NCI-H446 (cell line): ENCODE measurements around the gene HOXA5.

ENCODE experiments used
- DNase-seq, 2 experiments: peaks; one replicate each; lab custom pipeline; 2025; lab: John Stamatoyannopoulos, UW

HOXA5 gene

GRCh38 chr7:27171637-27172314 lies 28.3 kb upstream of the HOXA5 start:
- peak in 1 of 2 experiments; percentile 28 for DNase-seq

- no peak for DNase-seq
Observed at GRCh38 chr7:27171325-27171636, 27.8 kb upstream of the HOXA5 start.

- no peak for DNase-seq
Observed at GRCh38 chr7:27170426-27171324, 27.2 kb upstream of the HOXA5 start.

GRCh38 chr7:27169658-27170425 lies 26.4 kb upstream of the HOXA5 start:
- DNase-seq: peak in 1 of 2 experiments; percentile 58

- peak in 1 of 2 experiments; percentile 65 for DNase-seq
Observed at GRCh38 chr7:27168265-27168947, 24.9 kb upstream of the HOXA5 start.

GRCh38 chr7:27167916-27168264 lies 24.4 kb upstream of the HOXA5 start:
- DNase-seq: peak in 1 of 2 experiments; percentile 45

- DNase-seq: no peak
Observed at GRCh38 chr7:27166531-27167505, 23.3 kb upstream of the HOXA5 start.

GRCh38 chr7:27165996-27166530 lies 22.6 kb upstream of the HOXA5 start:
- DNase-seq: no peak

- DNase-seq: no peak
Observed at GRCh38 chr7:27165089-27165995, 21.9 kb upstream of the HOXA5 start, which contains the start of gene HOXA9. HOXA9 (minus strand) TSS chr7:27165537; CDS start chr7:27165457, 80 bp downstream.

- no peak for DNase-seq
Observed at GRCh38 chr7:27164367-27165088, 21.0 kb upstream of the HOXA5 start.

- no peak for DNase-seq
Observed at GRCh38 chr7:27164045-27164366, 20.5 kb upstream of the HOXA5 start.

GRCh38 chr7:27163288-27164044 lies 20.0 kb upstream of the HOXA5 start:
- DNase-seq: no peak

GRCh38 chr7:27162561-27163287 lies 19.2 kb upstream of the HOXA5 start:
- no peak for DNase-seq

- DNase-seq: no peak
Observed at GRCh38 chr7:27161721-27162560, 18.5 kb upstream of the HOXA5 start.

- no peak for DNase-seq
Observed at GRCh38 chr7:27161214-27161720, 17.8 kb upstream of the HOXA5 start.

- DNase-seq: peak; percentile 73 to 89
Observed at GRCh38 chr7:27160546-27161213, 17.2 kb upstream of the HOXA5 start.
